SK-N-SH (cell line): ENCODE results near the gene THOC2.

Experiments used
- CTCF ChIP-seq: fragments of 200-600 bp; sonication (generic); IDR thresholded peaks from 2 replicates; pipeline ENCODE4 v1.6.1; 2017; ENCODE audit warnings: antibody characterized with exemption, mild to moderate bottlenecking, moderate library complexity
- REST ChIP-seq: IDR thresholded peaks from 2 replicates; pipeline ENCODE4 v1.6.1; 2012; ENCODE audit warnings: mild to moderate bottlenecking, low read depth, low read length, moderate library complexity

- no peak for TF ChIP-seq REST
- no peak for TF ChIP-seq CTCF
Observed at GRCh38 chrX:123728016-123728415, 4.8 kb downstream of the THOC2 start.
